Fibroblast of skin of right biceps (primary cell): ENCODE measurements around the gene COQ7.
A peak's percentile ranks its signal among the peaks of the same experiment; 100 is the strongest.

Source experiments
- DNase-seq: peaks from one replicate; pipeline ENCODE4 v3.0.0-alpha.2; 2013

Gene COQ7

GRCh38 chr16:19086322-19087199, 19.1 kb downstream of the COQ7 start:
- peak; percentile 93 for DNase-seq

GRCh38 chr16:19088341-19088916, 21.0 kb downstream of the COQ7 start:
- no peak for DNase-seq

GRCh38 chr16:19089410-19089955, 22.1 kb downstream of the COQ7 start:
- no peak for DNase-seq

GRCh38 chr16:19090916-19091315, 23.5 kb downstream of the COQ7 start:
- no peak for DNase-seq

- no peak for DNase-seq
Measured at GRCh38 chr16:19092653-19093410, 25.4 kb downstream of the COQ7 start.

- no peak for DNase-seq
Measured at GRCh38 chr16:19093631-19094541, 26.5 kb downstream of the COQ7 start.

GRCh38 chr16:19094542-19095365, 27.3 kb downstream of the COQ7 start:
- no peak for DNase-seq

GRCh38 chr16:19095654-19096053, 28.2 kb downstream of the COQ7 start:
- DNase-seq: no peak

GRCh38 chr16:19098173-19098572, 30.8 kb downstream of the COQ7 start:
- DNase-seq: no peak

GRCh38 chr16:19102187-19102872, 34.9 kb downstream of the COQ7 start:
- DNase-seq: peak; percentile 36

- no peak for DNase-seq
Measured at GRCh38 chr16:19104607-19105006, 37.2 kb downstream of the COQ7 start.

- DNase-seq: no peak
Measured at GRCh38 chr16:19105131-19105530, 37.7 kb downstream of the COQ7 start.

GRCh38 chr16:19105891-19106624, 38.6 kb downstream of the COQ7 start:
- peak; percentile 50 for DNase-seq

GRCh38 chr16:19106625-19107020, 39.2 kb downstream of the COQ7 start:
- no peak for DNase-seq

GRCh38 chr16:19108409-19109287, 41.2 kb downstream of the COQ7 start:
- no peak for DNase-seq

- no peak for DNase-seq
Measured at GRCh38 chr16:19109288-19109664, 41.9 kb downstream of the COQ7 start.

- DNase-seq: no peak
Measured at GRCh38 chr16:19110537-19111360, 43.3 kb downstream of the COQ7 start.

GRCh38 chr16:19112099-19112407, 44.6 kb downstream of the COQ7 start:
- no peak for DNase-seq
